Activated CD4-positive, alpha-beta T cell treated with anti-CD3 and anti-CD28 coated beads, Interleukin-2, amount 10 ng/mL, durations not matched to agents 7 days and 5 days (primary cell): Measurements from ENCODE around the gene OLFM3. TPM values are rescaled to one million over a fixed set of nuclear protein-coding genes. Genes with fewer than 3 reads are reported as not detected.

ENCODE experiments used
- CTCF ChIA-PET: fragments of 350-600 bp; sonication (Branson Sonifier 250); formaldehyde crosslinking; loops from one replicate; lab custom pipeline; 2021; ENCODE audit warnings: antibody characterized with exemption; lab: Charles Lee
- POLR2A ChIA-PET: fragments of 350-600 bp; sonication (Branson Sonifier 250); formaldehyde crosslinking; loops from one replicate; lab custom pipeline; 2021; ENCODE audit warnings: antibody characterized with exemption; lab: Charles Lee
- DNase-seq: peaks from one replicate; pipeline ENCODE4 v3.0.0-alpha.2; 2020
- H3K27ac Mint-ChIP-seq: one replicate; pipeline ENCODE4 v1.8.0; 2021; ENCODE audit warnings: mild to moderate bottlenecking, moderate library complexity, mixed read lengths
- H3K27me3 Mint-ChIP-seq: one replicate; pipeline ENCODE4 v1.8.0; 2021; ENCODE audit warnings: mixed read lengths
- H3K36me3 Mint-ChIP-seq: one replicate; pipeline ENCODE4 v1.8.0; 2021; ENCODE audit warnings: low read depth, mixed read lengths
- H3K4me1 Mint-ChIP-seq: one replicate; pipeline ENCODE4 v1.8.0; 2021; ENCODE audit warnings: mixed read lengths
- H3K4me3 Mint-ChIP-seq: one replicate; pipeline ENCODE4 v1.8.0; 2021; ENCODE audit warnings: mild to moderate bottlenecking, moderate library complexity, mixed read lengths
- H3K9me3 Mint-ChIP-seq: one replicate; pipeline ENCODE4 v1.8.0; 2021; ENCODE audit warnings: mixed read lengths
- total RNA-seq, 2 experiments: library from RNA; stranded (reverse); gene quantifications; one replicate each; pipeline ENCODE4 v1.2.3, GENCODE V29; 2021

The OLFM3 gene
- total RNA-seq, 2 experiments from 2014 or later = not detected

- CTCF ChIA-PET = no interaction called here
- DNase-seq = no peak
- H3K27ac Mint-ChIP-seq = no peak overlapping the region
- no peaks in the 10 kb centered on the region for H3K27me3 Mint-ChIP-seq
- no peaks in the 10 kb centered on the region for H3K9me3 Mint-ChIP-seq
- no peaks in the 10 kb centered on the region for H3K36me3 Mint-ChIP-seq
- no peaks in the 10 kb centered on the region for H3K4me1 Mint-ChIP-seq
- POLR2A ChIA-PET = no interaction called here
- no peak overlapping the region for H3K4me3 Mint-ChIP-seq
Observed at GRCh38 chr1:101873672-101874071, 123.1 kb downstream of the OLFM3 start.

- Mint-ChIP-seq H3K27me3 (peaks cover 2% of the 10 kb centered on the region), H3K4me1 (no peaks in the 10 kb centered on the region), H3K9me3 (no peaks in the 10 kb centered on the region), H3K36me3 (no peaks in the 10 kb centered on the region), H3K27ac (no peak overlapping the region), H3K4me3 (no peak overlapping the region)
- POLR2A ChIA-PET = no interaction called here
- no peak for DNase-seq
- CTCF ChIA-PET = no interaction called here
Observed at GRCh38 chr1:101859941-101860340, 136.8 kb downstream of the OLFM3 start.

DNA sequence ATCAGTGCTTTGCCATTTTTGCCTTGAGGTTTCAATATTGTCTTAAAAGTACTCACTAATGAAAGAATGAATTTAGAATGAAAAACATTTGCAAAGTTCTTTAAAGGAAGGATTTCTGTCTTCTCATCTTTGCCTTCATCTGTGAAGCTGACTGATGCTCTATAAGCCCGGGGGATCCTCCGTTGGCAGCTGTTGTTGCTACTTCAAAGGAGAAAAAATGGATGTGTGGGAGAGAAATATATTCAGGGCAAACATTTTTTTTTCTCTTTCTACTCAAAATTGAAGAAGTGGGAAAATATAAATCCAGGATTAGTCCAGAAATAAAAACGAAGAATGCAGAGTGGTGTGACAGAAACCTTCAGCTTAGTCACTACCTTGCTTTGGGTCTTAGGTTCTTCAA lies 142.5 kb downstream of the OLFM3 start:
- peaks cover 2% of the 10 kb centered on the region for H3K27me3 Mint-ChIP-seq
- H3K9me3 Mint-ChIP-seq = no peaks in the 10 kb centered on the region
- ChIA-PET POLR2A (no interaction called here), CTCF (no interaction called here)
- DNase-seq = no peak
- H3K36me3 Mint-ChIP-seq = no peaks in the 10 kb centered on the region
- H3K4me1 Mint-ChIP-seq = no peaks in the 10 kb centered on the region
- H3K4me3 Mint-ChIP-seq = no peak overlapping the region
- H3K27ac Mint-ChIP-seq = no peak overlapping the region

GRCh38 chr1:101852936-101853335 lies 143.8 kb downstream of the OLFM3 start:
- POLR2A ChIA-PET = no interaction called here
- CTCF ChIA-PET = no interaction called here
- Mint-ChIP-seq H3K4me3 (no peak overlapping the region), H3K27me3 (peaks cover 2% of the 10 kb centered on the region), H3K9me3 (no peaks in the 10 kb centered on the region), H3K4me1 (no peaks in the 10 kb centered on the region), H3K27ac (no peak overlapping the region), H3K36me3 (no peaks in the 10 kb centered on the region)
- DNase-seq = no peak

DNA sequence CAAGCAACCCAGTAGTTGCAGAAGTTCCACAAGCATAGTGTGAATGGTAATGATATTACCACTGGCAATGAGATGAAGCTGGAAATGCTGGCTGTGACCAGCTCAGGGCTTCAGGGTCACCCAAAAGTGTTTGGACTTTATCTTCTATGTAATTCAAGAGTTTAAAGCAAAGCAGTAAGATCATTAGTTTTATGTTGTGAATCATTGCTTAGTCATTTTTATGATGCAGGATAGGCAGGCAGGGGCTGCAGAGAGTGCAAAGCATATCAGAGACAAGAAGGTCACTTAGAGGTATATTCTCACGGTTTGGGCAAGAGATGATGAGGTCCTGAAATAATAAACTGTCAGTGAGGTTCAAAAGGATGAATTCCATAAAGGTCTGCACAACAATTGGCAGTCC lies 147.4 kb downstream of the OLFM3 start:
- DNase-seq = no peak
- H3K9me3 Mint-ChIP-seq = no peaks in the 10 kb centered on the region
- H3K4me1 Mint-ChIP-seq = no peaks in the 10 kb centered on the region
- CTCF ChIA-PET = no interaction called here
- H3K27ac Mint-ChIP-seq = no peak overlapping the region
- H3K27me3 Mint-ChIP-seq = peaks cover 9% of the 10 kb centered on the region
- H3K4me3 Mint-ChIP-seq = no peak overlapping the region
- H3K36me3 Mint-ChIP-seq = no peaks in the 10 kb centered on the region
- POLR2A ChIA-PET = no interaction called here

- no peak overlapping the region for H3K27ac Mint-ChIP-seq
- no peaks in the 10 kb centered on the region for H3K36me3 Mint-ChIP-seq
- no peak for DNase-seq
- no peaks in the 10 kb centered on the region for H3K9me3 Mint-ChIP-seq
- CTCF ChIA-PET = no interaction called here
- H3K27me3 Mint-ChIP-seq = peaks cover 12% of the 10 kb centered on the region
- POLR2A ChIA-PET = no interaction called here
- no peak overlapping the region for H3K4me3 Mint-ChIP-seq
- no peaks in the 10 kb centered on the region for H3K4me1 Mint-ChIP-seq
Observed at GRCh38 chr1:101847626-101848025, 149.1 kb downstream of the OLFM3 start.

- Mint-ChIP-seq H3K4me1 (no peaks in the 10 kb centered on the region), H3K9me3 (no peaks in the 10 kb centered on the region), H3K36me3 (no peaks in the 10 kb centered on the region), H3K4me3 (no peak overlapping the region), H3K27me3 (peaks cover 12% of the 10 kb centered on the region), H3K27ac (no peak overlapping the region)
- ChIA-PET CTCF (no interaction called here), POLR2A (no interaction called here)
- DNase-seq = no peak
Observed at GRCh38 chr1:101846820-101847219, 149.9 kb downstream of the OLFM3 start.

DNA sequence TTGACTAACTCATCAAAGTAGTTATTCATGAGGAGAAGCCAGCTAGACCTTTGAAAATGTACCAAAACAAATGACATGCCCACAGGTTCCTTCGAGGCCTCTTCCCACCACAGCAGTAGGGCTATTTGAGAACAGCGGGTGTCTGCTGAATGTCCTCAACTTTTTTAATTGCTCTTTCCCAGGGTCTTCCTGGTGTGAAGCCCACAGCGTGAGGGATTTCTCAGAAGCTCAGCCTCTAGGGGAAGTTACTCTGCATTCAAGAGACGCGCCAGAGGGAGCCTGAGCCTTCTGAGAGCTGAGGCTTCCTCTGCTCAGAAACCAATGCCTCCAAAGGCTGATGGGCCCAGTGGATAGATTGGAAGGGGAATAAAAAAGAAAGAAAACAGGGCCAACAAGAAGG lies 153.6 kb downstream of the OLFM3 start:
- no peak for DNase-seq
- CTCF ChIA-PET = interaction anchor here (1.9 kb wide), 1 partner anchor 18 kb away, joined by 4 read pairs; no protein-coding TSS in a partner anchor
- Mint-ChIP-seq H3K4me1 (no peaks in the 10 kb centered on the region), H3K9me3 (no peaks in the 10 kb centered on the region), H3K27me3 (peaks cover 12% of the 10 kb centered on the region), H3K36me3 (no peaks in the 10 kb centered on the region), H3K27ac (no peak overlapping the region), H3K4me3 (no peak overlapping the region)
- POLR2A ChIA-PET = interaction anchor here (0.6 kb wide), 1 partner anchor 83 kb away, joined by 3 read pairs; no protein-coding TSS in a partner anchor

DNA sequence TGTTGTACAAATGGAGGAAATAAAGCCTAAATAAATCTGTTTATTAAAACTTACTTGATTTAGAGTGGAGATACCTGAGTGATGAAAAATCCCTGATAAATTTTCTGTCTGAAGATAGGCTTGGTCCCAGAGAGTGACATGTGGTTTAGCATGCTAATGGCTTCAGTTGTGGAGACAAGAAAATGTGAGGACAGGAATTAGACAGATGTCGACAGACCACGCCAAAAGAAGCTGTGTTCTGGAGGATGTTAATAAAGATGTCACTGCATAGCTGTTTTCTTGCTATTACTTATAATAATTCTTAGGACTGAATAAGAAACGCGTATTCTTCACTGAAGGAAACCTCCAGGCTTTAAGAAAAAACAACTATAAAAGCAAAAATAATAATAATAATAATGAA lies 154.9 kb downstream of the OLFM3 start:
- DNase-seq = no peak
- ChIA-PET CTCF (no interaction called here), POLR2A (no interaction called here)
- Mint-ChIP-seq H3K9me3 (no peaks in the 10 kb centered on the region), H3K36me3 (no peaks in the 10 kb centered on the region), H3K4me3 (no peak overlapping the region), H3K27me3 (peaks cover 6% of the 10 kb centered on the region), H3K4me1 (no peaks in the 10 kb centered on the region), H3K27ac (no peak overlapping the region)

GRCh38 chr1:101835988-101836387 lies 160.7 kb downstream of the OLFM3 start:
- H3K27me3 Mint-ChIP-seq = no peaks in the 10 kb centered on the region
- H3K9me3 Mint-ChIP-seq = no peaks in the 10 kb centered on the region
- H3K4me3 Mint-ChIP-seq = no peak overlapping the region
- POLR2A ChIA-PET = no interaction called here
- DNase-seq = no peak
- CTCF ChIA-PET = no interaction called here
- H3K4me1 Mint-ChIP-seq = no peaks in the 10 kb centered on the region
- no peaks in the 10 kb centered on the region for H3K36me3 Mint-ChIP-seq
- no peak overlapping the region for H3K27ac Mint-ChIP-seq

DNA sequence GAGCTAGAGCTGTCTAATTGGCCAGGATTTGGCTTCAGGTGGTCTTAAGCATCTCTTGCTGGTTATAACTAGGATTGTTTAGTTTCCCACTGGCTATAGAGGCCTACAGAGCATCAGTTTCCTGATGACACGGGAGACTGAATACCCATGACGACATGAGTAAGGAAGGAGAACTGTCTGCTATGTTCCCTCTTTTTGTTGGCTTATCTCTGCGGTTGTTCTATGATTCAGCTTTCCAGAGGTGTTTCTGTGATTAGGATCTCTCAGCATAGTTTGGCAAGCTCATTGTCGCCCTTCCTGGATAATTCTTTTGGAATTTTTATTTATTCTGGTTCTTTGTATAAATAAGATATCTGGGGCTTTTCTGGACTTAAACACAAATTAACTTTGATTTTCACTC lies 163.4 kb downstream of the OLFM3 start:
- no peak for DNase-seq
- POLR2A ChIA-PET = no interaction called here
- Mint-ChIP-seq H3K4me1 (no peaks in the 10 kb centered on the region), H3K36me3 (no peaks in the 10 kb centered on the region), H3K27ac (no peak overlapping the region), H3K9me3 (no peaks in the 10 kb centered on the region), H3K27me3 (no peaks in the 10 kb centered on the region), H3K4me3 (no peak overlapping the region)
- CTCF ChIA-PET = no interaction called here

DNA sequence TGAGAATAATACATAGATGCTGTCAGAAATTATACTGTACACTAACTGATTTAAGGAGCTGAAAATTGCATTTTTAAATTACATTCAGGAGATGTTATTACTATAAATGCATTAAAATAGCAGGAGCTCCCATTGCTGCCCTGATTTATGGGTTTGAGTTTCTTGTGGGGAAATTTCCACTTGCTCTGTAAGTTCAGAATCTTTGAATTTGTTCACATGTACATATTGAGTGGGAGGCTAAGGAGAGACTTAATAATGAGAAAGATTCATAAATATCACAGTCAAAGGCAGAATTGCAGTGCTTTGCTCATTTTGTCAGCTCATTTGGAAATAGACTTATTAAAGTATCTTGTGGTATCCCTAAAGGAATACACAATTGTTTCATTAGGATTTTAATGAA lies 170.3 kb downstream of the OLFM3 start:
- Mint-ChIP-seq H3K27ac (no peak overlapping the region), H3K36me3 (no peaks in the 10 kb centered on the region), H3K4me3 (no peak overlapping the region), H3K9me3 (no peaks in the 10 kb centered on the region), H3K4me1 (no peaks in the 10 kb centered on the region), H3K27me3 (no peaks in the 10 kb centered on the region)
- POLR2A ChIA-PET = interaction anchor here (0.6 kb wide), 1 partner anchor 109 kb away, joined by 5 read pairs; no protein-coding TSS in a partner anchor
- CTCF ChIA-PET = no interaction called here
- DNase-seq = no peak

DNA sequence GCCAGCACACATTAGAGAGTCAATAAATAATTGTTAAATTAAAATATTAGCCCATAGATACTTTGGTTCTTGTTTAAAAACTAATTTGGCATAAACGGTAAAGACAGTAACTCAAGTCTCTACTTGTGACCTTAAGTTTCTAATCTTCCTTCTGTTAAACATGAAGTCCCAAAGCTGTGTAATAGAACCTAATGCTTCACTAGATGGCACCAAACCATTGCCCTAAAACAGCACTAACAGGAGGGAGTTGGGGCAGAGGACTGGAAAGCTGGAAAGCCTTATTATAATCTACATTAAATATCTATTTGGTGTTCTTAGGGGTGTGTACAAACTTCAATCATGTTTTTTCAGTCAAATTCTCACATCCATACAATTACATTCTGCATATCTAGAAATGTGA lies 176.7 kb downstream of the OLFM3 start:
- Mint-ChIP-seq H3K27me3 (no peaks in the 10 kb centered on the region), H3K4me1 (no peaks in the 10 kb centered on the region), H3K36me3 (no peaks in the 10 kb centered on the region), H3K4me3 (no peak overlapping the region), H3K9me3 (no peaks in the 10 kb centered on the region), H3K27ac (no peak overlapping the region)
- no peak for DNase-seq
- ChIA-PET CTCF (no interaction called here), POLR2A (no interaction called here)

GRCh38 chr1:101816262-101816661 lies 180.5 kb downstream of the OLFM3 start:
- Mint-ChIP-seq H3K4me3 (no peak overlapping the region), H3K27me3 (no peaks in the 10 kb centered on the region), H3K27ac (no peak overlapping the region), H3K9me3 (no peaks in the 10 kb centered on the region), H3K4me1 (no peaks in the 10 kb centered on the region), H3K36me3 (no peaks in the 10 kb centered on the region)
- POLR2A ChIA-PET = no interaction called here
- DNase-seq = no peak
- CTCF ChIA-PET = no interaction called here
